Mesenchymal stem cell (in vitro differentiated cells and primary cell): ENCODE results near the gene TPMT. TPM values are rescaled to one million over a fixed set of nuclear protein-coding genes. Genes with fewer than 3 reads are reported as not detected.
A peak's percentile ranks its signal among the peaks of the same experiment; 100 is the strongest.

Experiments
- DNase-seq: peaks from one replicate; pipeline ENCODE4 v3.0.0-alpha.2; 2013
- H2AFZ ChIP-seq: one replicate; pipeline ENCODE4 v1.6.1; 2013; ENCODE audit warnings: low read depth, mild to moderate bottlenecking, control low read depth, inconsistent platforms, low read length, moderate library complexity
- H2AK5ac ChIP-seq: 2 replicates; pipeline ENCODE4 v1.6.1; 2013; ENCODE audit warnings: low read length, moderate library complexity, mild to moderate bottlenecking, inconsistent platforms; ENCODE audit not compliant: severe bottlenecking
- H2BK120ac ChIP-seq: one replicate; pipeline ENCODE4 v1.6.1; 2013; ENCODE audit warnings: low read depth, mild to moderate bottlenecking, inconsistent platforms, low read length, moderate library complexity
- H2BK12ac ChIP-seq, 2 experiments: one replicate each; pipeline ENCODE4 v1.6.1; 2013; ENCODE audit warnings: inconsistent platforms in 2 of 2, low read length in 2 of 2, mild to moderate bottlenecking in 2 of 2, moderate library complexity in 2 of 2, control low read depth in 1 of 2
- H2BK15ac ChIP-seq: one replicate; pipeline ENCODE4 v1.6.1; 2013; ENCODE audit warnings: mild to moderate bottlenecking, low read depth, inconsistent platforms; ENCODE audit not compliant: poor library complexity, severe bottlenecking
- H2BK5ac ChIP-seq: 2 replicates; pipeline ENCODE4 v1.6.1; 2013; ENCODE audit warnings: low read depth, mild to moderate bottlenecking, low read length, control low read depth, inconsistent platforms; ENCODE audit not compliant: poor library complexity, severe bottlenecking
- H3K14ac ChIP-seq, 2 experiments: one replicate each; pipeline ENCODE4 v1.6.1; 2013; ENCODE audit warnings: inconsistent platforms in 2 of 2, low read length in 2 of 2, control low read depth in 1 of 2, mild to moderate bottlenecking in 1 of 2, moderate library complexity in 1 of 2
- H3K18ac ChIP-seq, 2 experiments: one replicate each; pipeline ENCODE4 v1.6.1; 2013; ENCODE audit warnings: inconsistent platforms in 2 of 2, low read length in 2 of 2, control low read depth in 1 of 2, low read depth in 1 of 2, mild to moderate bottlenecking in 1 of 2
- H3K23ac ChIP-seq, 2 experiments: one replicate each; pipeline ENCODE4 v1.6.1; 2013; ENCODE audit warnings: inconsistent platforms in 2 of 2, low read length in 2 of 2, mild to moderate bottlenecking in 2 of 2, moderate library complexity in 2 of 2, control low read depth in 1 of 2
- H3K27ac ChIP-seq: 2 replicates; pipeline ENCODE4 v1.5.1; 2013; ENCODE audit warnings: mild to moderate bottlenecking, moderate library complexity, low read length, control low read depth, inconsistent platforms; ENCODE audit not compliant: poor library complexity, severe bottlenecking
- H3K27me3 ChIP-seq, 2 experiments: 2 replicates each; pipeline versions ENCODE4 v1.6.1 to v1.7.0; 2013; ENCODE audit warnings: low read length in 2 of 2, mild to moderate bottlenecking in 2 of 2, moderate library complexity in 2 of 2, control low read depth in 1 of 2, inconsistent platforms in 1 of 2; ENCODE audit not compliant: control insufficient read depth in 1 of 2, insufficient read depth in 1 of 2
- H3K36me3 ChIP-seq, 2 experiments: 2 replicates each; pipeline versions ENCODE4 v1.6.1 to v1.7.0; 2013; ENCODE audit warnings: low read length in 2 of 2, control low read depth in 1 of 2, inconsistent platforms in 1 of 2, low read depth in 1 of 2, mild to moderate bottlenecking in 1 of 2; ENCODE audit not compliant: insufficient read depth in 2 of 2, control insufficient read depth in 1 of 2
- H3K4ac ChIP-seq, 2 experiments: one replicate each; pipeline ENCODE4 v1.6.1; 2013; ENCODE audit warnings: inconsistent platforms in 2 of 2, low read length in 2 of 2, mild to moderate bottlenecking in 2 of 2, moderate library complexity in 2 of 2, control low read depth in 1 of 2, low read depth in 1 of 2
- H3K4me1 ChIP-seq: 2 replicates; pipeline ENCODE4 v1.6.1; 2013; ENCODE audit warnings: low read depth, low read length, control low read depth; ENCODE audit not compliant: control insufficient read depth, insufficient read depth
- H3K4me2 ChIP-seq: 2 replicates; pipeline ENCODE4 v1.6.1; 2013; ENCODE audit warnings: low read length, mild to moderate bottlenecking, inconsistent platforms; ENCODE audit not compliant: poor library complexity, severe bottlenecking
- H3K4me3 ChIP-seq, 2 experiments: 2 replicates each; pipeline versions ENCODE4 v1.5.1 to v1.7.0; 2013; ENCODE audit warnings: low read length in 2 of 2, mild to moderate bottlenecking in 2 of 2, control low read depth in 1 of 2, low read depth in 1 of 2; ENCODE audit not compliant: insufficient read depth in 1 of 2
- H3K79me1 ChIP-seq: replicated peaks from 2 replicates; pipeline ENCODE4 v1.6.1; 2013; ENCODE audit warnings: mild to moderate bottlenecking, control low read depth, low read length, inconsistent platforms; ENCODE audit not compliant: poor library complexity, severe bottlenecking
- H3K9ac ChIP-seq: 2 replicates; pipeline ENCODE4 v1.7.0; 2013; ENCODE audit warnings: mild to moderate bottlenecking, low read length, moderate library complexity
- H3K9me3 ChIP-seq: 2 replicates; pipeline ENCODE4 v1.7.0; 2013; ENCODE audit warnings: mild to moderate bottlenecking, low read length; ENCODE audit not compliant: control insufficient read depth
- H4K8ac ChIP-seq: one replicate; pipeline ENCODE4 v1.6.1; 2013; ENCODE audit warnings: inconsistent platforms, mild to moderate bottlenecking, low read length, moderate library complexity
- H4K91ac ChIP-seq: one replicate; pipeline ENCODE4 v1.6.1; 2013; ENCODE audit warnings: mild to moderate bottlenecking, low read length, inconsistent platforms
- WGBS: methylation state at CpG from one replicate; pipeline ENCODE4 v1.1.7; 2013; ENCODE audit warnings: mixed read lengths; 5-methylcytosine and 5-hydroxymethylcytosine counted together
- polyA plus RNA-seq, 2 experiments: library from polyadenylated mRNA; stranded (reverse); fragments of 200-250 nt; gene quantifications; one replicate each; pipeline ENCODE4 v1.2.3, GENCODE V29; 2013

The TPMT gene
- 10.9 TPM for polyA plus RNA-seq (2013, experiment 1 of 2)
- 11.1 TPM for polyA plus RNA-seq (2013, experiment 2 of 2)

DNA sequence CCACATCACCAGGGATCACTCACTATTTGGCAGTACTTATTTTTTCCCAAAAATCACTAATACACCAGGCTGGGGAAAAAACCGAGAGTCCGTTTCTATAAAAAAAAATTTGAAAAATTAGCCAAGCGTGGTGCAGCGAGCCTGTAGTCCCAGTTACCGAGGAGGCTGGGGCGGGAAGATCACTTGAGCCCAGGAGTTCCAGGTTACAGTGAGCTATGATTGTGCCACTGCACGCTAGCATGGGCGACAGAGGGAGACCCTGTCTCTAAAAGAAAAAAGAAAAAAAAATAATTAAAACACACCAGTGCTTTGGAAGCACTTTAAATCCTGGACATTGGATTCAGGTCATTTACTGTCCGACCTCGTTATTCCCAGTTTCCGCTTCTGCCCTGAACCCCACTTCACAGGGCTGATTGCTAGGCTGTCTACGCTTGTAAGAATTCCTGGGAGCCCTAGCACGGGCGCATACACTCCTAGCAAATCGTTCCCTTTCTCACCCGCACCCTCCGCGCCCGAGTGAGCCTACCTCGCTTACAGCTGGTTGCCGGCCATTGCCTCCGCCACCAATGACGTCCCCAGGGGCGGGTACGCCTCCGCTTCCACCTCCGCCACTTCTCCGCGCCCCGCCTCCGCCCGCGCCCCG, at the start of gene TPMT:
Gene TPMT (minus strand): TSS at position 571 of the 643 bp plus-strand sequence. CDS start 5,950 bp downstream, outside the sequence.
- peak within 1 kb of the TSS; percentile 93 to 97 for H3K4me3 ChIP-seq
- H3K14ac ChIP-seq = peak within 1 kb of the TSS in 1 of 2 experiments; percentile 85
- peak within 1 kb of the TSS; percentile 91 to 98 for H3K18ac ChIP-seq
- peaks cover 20% of the 10 kb centered on the region for H3K79me1 ChIP-seq
- peaks cover 0 to under 1% of the 10 kb centered on the region in 2 experiments for H3K36me3 ChIP-seq
- H2AFZ ChIP-seq = peak within 1 kb of the TSS; percentile 72
- peak within 1 kb of the TSS; percentile 92 for H4K8ac ChIP-seq
- peak within 1 kb of the TSS; percentile 90 for H4K91ac ChIP-seq
- H3K4me2 ChIP-seq = peak within 1 kb of the TSS; percentile 91
- no peak within 1 kb of the TSS for H2BK5ac ChIP-seq
- H3K27me3 ChIP-seq = no peaks in the 10 kb centered on the region
- peaks cover 3% of the 10 kb centered on the region for H3K4me1 ChIP-seq
- H2BK12ac ChIP-seq = peak within 1 kb of the TSS in 1 of 2 experiments; percentile 37
- H2BK120ac ChIP-seq = peak within 1 kb of the TSS; percentile 42
- H3K4ac ChIP-seq = no peak within 1 kb of the TSS
- no peak within 1 kb of the TSS for H2AK5ac ChIP-seq
- H3K9ac ChIP-seq = peak within 1 kb of the TSS; percentile 95
- peak within 1 kb of the TSS; percentile 38 for H3K27ac ChIP-seq
- peak within 1 kb of the TSS; percentile 93 for H2BK15ac ChIP-seq
- no peak for DNase-seq
- H3K9me3 ChIP-seq = no peaks in the 10 kb centered on the region
- WGBS = under 1% methylated on average over 29 of the region's 34 CpGs
- peak within 1 kb of the TSS in 1 of 2 experiments; percentile 14 for H3K23ac ChIP-seq

- 97% methylated on average over 6 of the region's 6 CpGs for WGBS
- H3K4me1 ChIP-seq = no peaks in the 10 kb centered on the region
These were observed 48.9 kb upstream of the TPMT start for GRCh38 chr6:18203786-18204185.

GRCh38 chr6:18192026-18192425, 37.1 kb upstream of the TPMT start:
- no peak overlapping the region for H3K14ac ChIP-seq
- H3K36me3 ChIP-seq = peaks cover 7 to 22% of the 10 kb centered on the region in 2 experiments
- H2BK12ac ChIP-seq = no peak overlapping the region
- no peak overlapping the region for H4K91ac ChIP-seq
- H3K4ac ChIP-seq = no peak overlapping the region
- H3K27ac ChIP-seq = no peak overlapping the region
- H3K79me1 ChIP-seq = no peaks in the 10 kb centered on the region
- H2AFZ ChIP-seq = no peak overlapping the region
- H3K4me1 ChIP-seq = no peaks in the 10 kb centered on the region
- no peak overlapping the region for H3K4me2 ChIP-seq
- H2BK120ac ChIP-seq = no peak overlapping the region
- no peaks in the 10 kb centered on the region for H3K9me3 ChIP-seq
- no peak for DNase-seq
- no peak overlapping the region for H3K23ac ChIP-seq
- H2BK15ac ChIP-seq = no peak overlapping the region
- no peaks in the 10 kb centered on the region for H3K27me3 ChIP-seq
- H3K4me3 ChIP-seq = no peak overlapping the region
- no peak overlapping the region for H2BK5ac ChIP-seq
- H2AK5ac ChIP-seq = no peak overlapping the region
- no peak overlapping the region for H3K18ac ChIP-seq
- H4K8ac ChIP-seq = no peak overlapping the region
- 98% methylated on average over 2 of the region's 3 CpGs for WGBS
- no peak overlapping the region for H3K9ac ChIP-seq

More at GRCh38 chr6:18203786-18204185, 48.9 kb upstream of the TPMT start:
- H4K91ac ChIP-seq = no peak overlapping the region
- no peak overlapping the region for H3K27ac ChIP-seq
- peaks cover 16 to 58% of the 10 kb centered on the region in 2 experiments for H3K36me3 ChIP-seq
- no peak overlapping the region for H2AFZ ChIP-seq
- no peak overlapping the region for H3K4ac ChIP-seq
- no peak for DNase-seq
- H3K9me3 ChIP-seq = no peaks in the 10 kb centered on the region
- no peak overlapping the region for H2BK5ac ChIP-seq
- H3K27me3 ChIP-seq = no peaks in the 10 kb centered on the region
- H3K79me1 ChIP-seq = no peaks in the 10 kb centered on the region
- no peak overlapping the region for H2BK120ac ChIP-seq
- H3K18ac ChIP-seq = no peak overlapping the region
- no peak overlapping the region for H2BK15ac ChIP-seq
- H4K8ac ChIP-seq = no peak overlapping the region
- H2BK12ac ChIP-seq = no peak overlapping the region
- no peak overlapping the region for H3K4me2 ChIP-seq
- H3K23ac ChIP-seq = no peak overlapping the region
- no peak overlapping the region for H2AK5ac ChIP-seq
- no peak overlapping the region for H3K14ac ChIP-seq
- no peak overlapping the region for H3K9ac ChIP-seq
- H3K4me3 ChIP-seq = no peak overlapping the region

DNA sequence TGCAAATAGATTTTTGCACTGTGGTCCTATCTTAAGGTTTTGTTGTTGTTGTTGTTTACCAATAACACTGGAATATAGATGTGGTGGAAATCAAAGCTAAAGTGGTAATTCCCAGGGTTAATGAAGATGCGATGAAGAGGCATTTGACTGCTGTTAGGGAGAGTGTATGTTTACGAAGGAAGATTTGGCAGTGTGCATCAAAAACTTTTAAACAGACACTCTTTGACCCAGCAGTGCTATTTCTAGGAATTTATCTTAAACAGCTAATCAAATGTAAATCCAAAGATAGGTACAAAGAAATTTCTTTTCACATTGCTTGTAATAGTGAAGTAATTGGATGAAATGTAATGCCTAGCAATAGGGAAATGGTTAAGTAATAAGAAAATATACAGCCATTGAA, 34.3 kb upstream of the TPMT start:
- 100% methylated on average over 2 of the region's 2 CpGs for WGBS
- no peak overlapping the region for H2BK120ac ChIP-seq
- H3K4me2 ChIP-seq = no peak overlapping the region
- H3K23ac ChIP-seq = no peak overlapping the region
- H3K4ac ChIP-seq = no peak overlapping the region
- no peak overlapping the region for H2AFZ ChIP-seq
- H3K27me3 ChIP-seq = no peaks in the 10 kb centered on the region
- no peaks in the 10 kb centered on the region for H3K9me3 ChIP-seq
- no peak overlapping the region for H3K27ac ChIP-seq
- peaks cover 5 to 24% of the 10 kb centered on the region in 2 experiments for H3K36me3 ChIP-seq
- no peak for DNase-seq
- H3K4me3 ChIP-seq = no peak overlapping the region
- no peak overlapping the region for H3K18ac ChIP-seq
- no peaks in the 10 kb centered on the region for H3K79me1 ChIP-seq
- H2BK5ac ChIP-seq = no peak overlapping the region
- H4K8ac ChIP-seq = no peak overlapping the region
- H3K4me1 ChIP-seq = peaks cover 3% of the 10 kb centered on the region
- no peak overlapping the region for H2AK5ac ChIP-seq
- H3K9ac ChIP-seq = no peak overlapping the region
- no peak overlapping the region for H2BK12ac ChIP-seq
- H2BK15ac ChIP-seq = no peak overlapping the region
- H3K14ac ChIP-seq = no peak overlapping the region
- no peak overlapping the region for H4K91ac ChIP-seq
